Uterus (tissue), 2 donors: Measurements from ENCODE around the gene DOCK4.

ENCODE experiments used
- POLR2A ChIP-seq, 2 donors: fragments of 450-650 bp; IDR thresholded peaks; one replicate each; pipeline ENCODE4 v1.6.1; 2016; ENCODE audit warnings: antibody characterized with exemption in 2 of 2, mild to moderate bottlenecking in 1 of 2, moderate library complexity in 1 of 2
- TF ChIP-seq, protein P1 (sequence below), 4 experiments: fragments of 200-600 bp in 2 of 4; fragments of 450-650 bp in 2 of 4; sonication (generic) in 2 of 4; IDR thresholded peaks; one replicate each; pipeline ENCODE4 v1.5.1; 2016 to 2019; ENCODE audit warnings: antibody characterized with exemption in 4 of 4, mild to moderate bottlenecking in 2 of 4, moderate library complexity in 1 of 4

GRCh38 chr7:111997546-111997945, 208.7 kb downstream of the DOCK4 start:
- TF ChIP-seq, protein P1, sequence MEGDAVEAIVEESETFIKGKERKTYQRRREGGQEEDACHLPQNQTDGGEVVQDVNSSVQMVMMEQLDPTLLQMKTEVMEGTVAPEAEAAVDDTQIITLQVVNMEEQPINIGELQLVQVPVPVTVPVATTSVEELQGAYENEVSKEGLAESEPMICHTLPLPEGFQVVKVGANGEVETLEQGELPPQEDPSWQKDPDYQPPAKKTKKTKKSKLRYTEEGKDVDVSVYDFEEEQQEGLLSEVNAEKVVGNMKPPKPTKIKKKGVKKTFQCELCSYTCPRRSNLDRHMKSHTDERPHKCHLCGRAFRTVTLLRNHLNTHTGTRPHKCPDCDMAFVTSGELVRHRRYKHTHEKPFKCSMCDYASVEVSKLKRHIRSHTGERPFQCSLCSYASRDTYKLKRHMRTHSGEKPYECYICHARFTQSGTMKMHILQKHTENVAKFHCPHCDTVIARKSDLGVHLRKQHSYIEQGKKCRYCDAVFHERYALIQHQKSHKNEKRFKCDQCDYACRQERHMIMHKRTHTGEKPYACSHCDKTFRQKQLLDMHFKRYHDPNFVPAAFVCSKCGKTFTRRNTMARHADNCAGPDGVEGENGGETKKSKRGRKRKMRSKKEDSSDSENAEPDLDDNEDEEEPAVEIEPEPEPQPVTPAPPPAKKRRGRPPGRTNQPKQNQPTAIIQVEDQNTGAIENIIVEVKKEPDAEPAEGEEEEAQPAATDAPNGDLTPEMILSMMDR (IDR thresholded peaks at IDR 0.05), result no peak
- no peak for TF ChIP-seq POLR2A (IDR thresholded peaks at IDR 0.05)
